Measurements from ENCODE around the gene PDE3A. TPM values are rescaled to one million over a fixed set of nuclear protein-coding genes. Genes with fewer than 3 reads are reported as not detected.

PDE3A gene
- total RNA-seq, 1 experiment from 2014 or later: 2.8 TPM

GRCh38 chr12:20513189-20513588 is 144.9 kb downstream of the PDE3A start:
- ATAC-seq: no peak
- POLR2A ChIA-PET: no interaction called here

GRCh38 chr12:20514598-20514997 is 146.3 kb downstream of the PDE3A start:
- ChIA-PET POLR2A (no interaction called here), CTCF (no interaction called here)
- DNase-seq (ENCODE audit: low spot score) (no peak), ATAC-seq (no peak)
- H3K4me3 Mint-ChIP-seq: no peak overlapping the region
- H3K9me3 Mint-ChIP-seq: no peaks in the 10 kb centered on the region
- H3K4me1 Mint-ChIP-seq: peaks cover 2% of the 10 kb centered on the region
- no peaks in the 10 kb centered on the region for H3K27me3 Mint-ChIP-seq (ENCODE audit: low read depth)
- H3K27ac Mint-ChIP-seq: no peak overlapping the region
- H3K36me3 Mint-ChIP-seq: no peaks in the 10 kb centered on the region
- TF ChIP-seq ELF4 (CRISPR knock-in tag; IDR thresholded peaks at IDR 0.05; ENCODE audit: low read depth) (no peak), CREB1 (CRISPR knock-in tag; IDR thresholded peaks at IDR 0.05) (no peak), ZNF396 (CRISPR knock-in tag; IDR thresholded peaks at IDR 0.05; ENCODE audit: borderline replicate concordance) (no peak), FOXP4 (CRISPR knock-in tag; IDR thresholded peaks at IDR 0.05) (no peak), E2F1 (CRISPR knock-in tag; IDR thresholded peaks at IDR 0.05) (no peak), JAZF1 (CRISPR knock-in tag; IDR thresholded peaks at IDR 0.05) (no peak), FOXP1 (CRISPR knock-in tag; IDR thresholded peaks at IDR 0.05; ENCODE audit: borderline replicate concordance) (no peak), ZNF416 (CRISPR knock-in tag; IDR thresholded peaks at IDR 0.05) (no peak), MLX (CRISPR knock-in tag; IDR thresholded peaks at IDR 0.05) (no peak), ZBTB43 (CRISPR knock-in tag; IDR thresholded peaks at IDR 0.05) (no peak), IRF1 (CRISPR knock-in tag; IDR thresholded peaks at IDR 0.05) (no peak), NFYB (CRISPR knock-in tag; conservative IDR thresholded peaks at IDR 0.05; ENCODE audit: low read depth) (no peak), ZNF423 (CRISPR knock-in tag; IDR thresholded peaks at IDR 0.05) (no peak), ZNF219 (CRISPR knock-in tag; IDR thresholded peaks at IDR 0.05; ENCODE audit: borderline replicate concordance) (no peak)

More at GRCh38 chr12:20513189-20513588, 144.9 kb downstream of the PDE3A start:
- H3K4me3 Mint-ChIP-seq: no peak overlapping the region
- no peaks in the 10 kb centered on the region for H3K4me1 Mint-ChIP-seq
- DNase-seq (ENCODE audit: low spot score): no peak
- no peak overlapping the region for H3K27ac Mint-ChIP-seq
- no peak for TF ChIP-seq SP1 (CRISPR knock-in tag; conservative IDR thresholded peaks at IDR 0.05)
- TF ChIP-seq MYBL2 (CRISPR knock-in tag; IDR thresholded peaks at IDR 0.05): no peak
- no peak for TF ChIP-seq STAT6 (CRISPR knock-in tag; conservative IDR thresholded peaks at IDR 0.05; ENCODE audit: low read depth)
- TF ChIP-seq MAX (CRISPR knock-in tag; IDR thresholded peaks at IDR 0.05): no peak
- TF ChIP-seq FOXP1 (CRISPR knock-in tag; IDR thresholded peaks at IDR 0.05; ENCODE audit: borderline replicate concordance): no peak
- no peak for TF ChIP-seq TEAD4 (CRISPR knock-in tag; IDR thresholded peaks at IDR 0.05)
- no peak for TF ChIP-seq ZNF219 (CRISPR knock-in tag; IDR thresholded peaks at IDR 0.05; ENCODE audit: borderline replicate concordance)
- no peak for TF ChIP-seq NFE2L1 (CRISPR knock-in tag; IDR thresholded peaks at IDR 0.05)
- TF ChIP-seq NFATC4 (CRISPR knock-in tag; IDR thresholded peaks at IDR 0.05): no peak
- no peak for TF ChIP-seq ETV6 (CRISPR knock-in tag; IDR thresholded peaks at IDR 0.05)
- no peak for TF ChIP-seq CDX4 (CRISPR knock-in tag; IDR thresholded peaks at IDR 0.05; ENCODE audit: borderline replicate concordance)
- no peak for TF ChIP-seq NFYB (CRISPR knock-in tag; conservative IDR thresholded peaks at IDR 0.05; ENCODE audit: low read depth)
- no peaks in the 10 kb centered on the region for H3K27me3 Mint-ChIP-seq (ENCODE audit: low read depth)
- no peaks in the 10 kb centered on the region for H3K36me3 Mint-ChIP-seq
- CTCF ChIA-PET: interaction anchor here (1.4 kb wide), 1 partner anchor 36 kb away, joined by 3 read pairs; no protein-coding TSS in a partner anchor
- no peaks in the 10 kb centered on the region for H3K9me3 Mint-ChIP-seq
